ENCODE results near the gene ZNF879.

DNA sequence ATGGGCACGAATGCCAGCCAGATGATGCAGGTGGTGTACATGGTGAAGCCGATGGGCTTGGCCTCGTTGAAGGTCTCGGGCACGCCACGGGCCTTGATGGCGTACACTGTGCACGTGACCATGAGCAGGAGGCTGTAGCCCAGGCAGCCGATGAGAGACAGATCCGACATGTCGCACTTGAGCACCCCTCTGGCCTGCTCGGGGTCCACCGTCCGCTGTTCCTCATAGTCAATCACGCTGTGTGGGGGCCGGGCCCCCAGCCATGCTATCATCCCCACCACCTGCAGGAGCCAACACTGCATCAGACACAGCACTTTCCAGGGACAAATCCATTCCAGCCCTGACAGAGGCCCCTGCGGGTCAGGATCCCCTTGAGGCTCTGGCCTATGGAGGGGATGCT lies 40.7 kb upstream of the ZNF879 start:
- no peak for TF ChIP-seq JUND (IDR thresholded peaks at IDR 0.05; ENCODE audit: borderline replicate concordance, low read depth, low read length)
- TF ChIP-seq JUND (tag; IDR thresholded peaks at IDR 0.05; ENCODE audit: borderline replicate concordance, low read depth, low read length): no peak
- no peak for TF ChIP-seq KLF16 (IDR thresholded peaks at IDR 0.05)
- no peak for TF ChIP-seq MAZ (CRISPR knock-in tag; conservative IDR thresholded peaks at IDR 0.05 in 1 of 2, IDR thresholded peaks at IDR 0.05 in 1 of 2)
- TF ChIP-seq PHB (CRISPR knock-in tag; IDR thresholded peaks at IDR 0.05): no peak
- TF ChIP-seq, protein P1, sequence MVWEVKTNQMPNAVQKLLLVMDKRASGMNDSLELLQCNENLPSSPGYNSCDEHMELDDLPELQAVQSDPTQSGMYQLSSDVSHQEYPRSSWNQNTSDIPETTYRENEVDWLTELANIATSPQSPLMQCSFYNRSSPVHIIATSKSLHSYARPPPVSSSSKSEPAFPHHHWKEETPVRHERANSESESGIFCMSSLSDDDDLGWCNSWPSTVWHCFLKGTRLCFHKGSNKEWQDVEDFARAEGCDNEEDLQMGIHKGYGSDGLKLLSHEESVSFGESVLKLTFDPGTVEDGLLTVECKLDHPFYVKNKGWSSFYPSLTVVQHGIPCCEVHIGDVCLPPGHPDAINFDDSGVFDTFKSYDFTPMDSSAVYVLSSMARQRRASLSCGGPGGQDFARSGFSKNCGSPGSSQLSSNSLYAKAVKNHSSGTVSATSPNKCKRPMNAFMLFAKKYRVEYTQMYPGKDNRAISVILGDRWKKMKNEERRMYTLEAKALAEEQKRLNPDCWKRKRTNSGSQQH (CRISPR knock-in tag; IDR thresholded peaks at IDR 0.05): no peak
- TF ChIP-seq, protein P2, sequence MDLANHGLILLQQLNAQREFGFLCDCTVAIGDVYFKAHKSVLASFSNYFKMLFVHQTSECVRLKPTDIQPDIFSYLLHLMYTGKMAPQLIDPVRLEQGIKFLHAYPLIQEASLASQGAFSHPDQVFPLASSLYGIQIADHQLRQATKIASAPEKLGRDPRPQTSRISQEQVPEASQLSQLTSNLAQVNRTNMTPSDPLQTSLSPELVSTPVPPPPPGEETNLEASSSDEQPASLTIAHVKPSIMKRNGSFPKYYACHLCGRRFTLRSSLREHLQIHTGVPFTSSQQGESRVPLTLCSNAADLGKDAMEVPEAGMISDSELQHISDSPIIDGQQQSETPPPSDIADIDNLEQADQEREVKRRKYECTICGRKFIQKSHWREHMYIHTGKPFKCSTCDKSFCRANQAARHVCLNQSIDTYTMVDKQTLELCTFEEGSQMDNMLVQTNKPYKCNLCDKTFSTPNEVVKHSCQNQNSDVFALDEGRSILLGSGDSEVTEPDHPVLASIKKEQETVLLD (IDR thresholded peaks at IDR 0.05): no peak
- TF ChIP-seq, protein P3, sequence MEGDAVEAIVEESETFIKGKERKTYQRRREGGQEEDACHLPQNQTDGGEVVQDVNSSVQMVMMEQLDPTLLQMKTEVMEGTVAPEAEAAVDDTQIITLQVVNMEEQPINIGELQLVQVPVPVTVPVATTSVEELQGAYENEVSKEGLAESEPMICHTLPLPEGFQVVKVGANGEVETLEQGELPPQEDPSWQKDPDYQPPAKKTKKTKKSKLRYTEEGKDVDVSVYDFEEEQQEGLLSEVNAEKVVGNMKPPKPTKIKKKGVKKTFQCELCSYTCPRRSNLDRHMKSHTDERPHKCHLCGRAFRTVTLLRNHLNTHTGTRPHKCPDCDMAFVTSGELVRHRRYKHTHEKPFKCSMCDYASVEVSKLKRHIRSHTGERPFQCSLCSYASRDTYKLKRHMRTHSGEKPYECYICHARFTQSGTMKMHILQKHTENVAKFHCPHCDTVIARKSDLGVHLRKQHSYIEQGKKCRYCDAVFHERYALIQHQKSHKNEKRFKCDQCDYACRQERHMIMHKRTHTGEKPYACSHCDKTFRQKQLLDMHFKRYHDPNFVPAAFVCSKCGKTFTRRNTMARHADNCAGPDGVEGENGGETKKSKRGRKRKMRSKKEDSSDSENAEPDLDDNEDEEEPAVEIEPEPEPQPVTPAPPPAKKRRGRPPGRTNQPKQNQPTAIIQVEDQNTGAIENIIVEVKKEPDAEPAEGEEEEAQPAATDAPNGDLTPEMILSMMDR (IDR thresholded peaks at IDR 0.05 in 2 of 3, conservative IDR thresholded peaks at IDR 0.05 in 1 of 3; ENCODE audit: insufficient read depth in 2 of 3, low read depth in 1 of 3, low read length in 3 of 3): no peak
- TF ChIP-seq EP300 (IDR thresholded peaks at IDR 0.05; ENCODE audit: low read length): no peak

All from K562 (cell line).